Adipocyte (in vitro differentiated cells): ENCODE data around the gene USP10.
"Not testable (repeated sequence)": the region's sequence is repeated elsewhere in the genome, so short reads cannot be mapped to it uniquely, and the experiment has no call there.

Experiments used
- DNase-seq: peaks from one replicate; pipeline ENCODE4 v3.0.0-alpha.2; 2015; ENCODE audit warnings: low read depth
- H3K27me3 ChIP-seq: replicated peaks from 2 replicates; pipeline ENCODE4 v1.7.0; 2013; ENCODE audit warnings: mild to moderate bottlenecking, low read length, moderate library complexity; ENCODE audit not compliant: control insufficient read depth, insufficient read depth
- H3K36me3 ChIP-seq: 2 replicates; pipeline ENCODE4 v1.7.0; 2013; ENCODE audit warnings: low read length, mild to moderate bottlenecking, moderate library complexity; ENCODE audit not compliant: control insufficient read depth, insufficient read depth, severe bottlenecking
- H3K4me1 ChIP-seq: 2 replicates; pipeline ENCODE4 v1.7.0; 2013; ENCODE audit warnings: mild to moderate bottlenecking, low read length, moderate library complexity; ENCODE audit not compliant: control insufficient read depth, insufficient read depth
- H3K4me3 ChIP-seq: 2 replicates; pipeline ENCODE4 v1.7.0; 2013; ENCODE audit warnings: mild to moderate bottlenecking, low read length, moderate library complexity
- H3K9ac ChIP-seq: 2 replicates; pipeline ENCODE4 v1.7.0; 2013; ENCODE audit warnings: mild to moderate bottlenecking, low read length, moderate library complexity
- H3K9me3 ChIP-seq: 2 replicates; pipeline ENCODE4 v1.7.0; 2013; ENCODE audit warnings: mild to moderate bottlenecking, low read length, moderate library complexity; ENCODE audit not compliant: control insufficient read depth

The USP10 gene

GRCh38 chr16:84748247-84748646 lies 48.4 kb downstream of the USP10 start:
- H3K27me3 ChIP-seq, H3K9ac ChIP-seq, DNase-seq, H3K4me3 ChIP-seq, H3K9me3 ChIP-seq: not testable (repeated sequence)
- H3K4me1 ChIP-seq: peaks cover 21% of the 10 kb centered on the region
- H3K36me3 ChIP-seq: peaks cover 18% of the 10 kb centered on the region

DNA sequence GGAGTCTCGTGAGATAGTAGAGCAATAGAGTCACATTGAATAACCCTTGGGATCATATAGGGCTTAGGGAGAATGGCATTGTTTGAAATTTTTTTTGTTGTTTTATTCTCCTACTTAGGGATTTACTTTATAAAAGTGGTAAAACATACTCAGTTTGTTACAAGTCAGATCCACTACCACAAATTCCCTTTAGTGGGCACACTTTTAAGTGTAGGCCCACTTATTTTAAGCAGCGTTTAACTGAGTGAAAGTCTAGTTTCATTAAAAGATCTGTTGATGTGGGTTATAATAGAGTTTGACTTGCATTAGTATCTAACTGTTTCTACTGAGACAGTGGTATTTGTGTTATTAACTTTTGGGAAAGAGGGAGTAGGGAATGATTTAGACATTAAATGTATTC lies 49.3 kb downstream of the USP10 start:
- no peak overlapping the region for H3K4me3 ChIP-seq
- no peak for DNase-seq
- H3K9ac ChIP-seq: no peak overlapping the region
- no peaks in the 10 kb centered on the region for H3K27me3 ChIP-seq
- no peaks in the 10 kb centered on the region for H3K9me3 ChIP-seq
- peaks cover 18% of the 10 kb centered on the region for H3K36me3 ChIP-seq
- H3K4me1 ChIP-seq: peaks cover 29% of the 10 kb centered on the region

GRCh38 chr16:84749815-84750214 lies 50.0 kb downstream of the USP10 start:
- no peak for DNase-seq
- H3K36me3 ChIP-seq: peaks cover 15% of the 10 kb centered on the region
- H3K9ac ChIP-seq: no peak overlapping the region
- H3K9me3 ChIP-seq: no peaks in the 10 kb centered on the region
- H3K4me1 ChIP-seq: peaks cover 36% of the 10 kb centered on the region
- no peak overlapping the region for H3K4me3 ChIP-seq
- H3K27me3 ChIP-seq: no peaks in the 10 kb centered on the region

GRCh38 chr16:84750575-84750974 lies 50.8 kb downstream of the USP10 start:
- H3K9ac ChIP-seq: no peak overlapping the region
- H3K4me1 ChIP-seq: peaks cover 36% of the 10 kb centered on the region
- no peak for DNase-seq
- H3K9me3 ChIP-seq: no peaks in the 10 kb centered on the region
- no peak overlapping the region for H3K4me3 ChIP-seq
- no peaks in the 10 kb centered on the region for H3K27me3 ChIP-seq
- peaks cover 9% of the 10 kb centered on the region for H3K36me3 ChIP-seq

- Histone ChIP-seq H3K9me3 (no peaks in the 10 kb centered on the region), H3K36me3 (peaks cover 5% of the 10 kb centered on the region), H3K4me3 (no peak overlapping the region), H3K9ac (no peak overlapping the region), H3K27me3 (no peaks in the 10 kb centered on the region), H3K4me1 (peaks cover 36% of the 10 kb centered on the region)
- DNase-seq: no peak
Measured at GRCh38 chr16:84751241-84751640, 51.4 kb downstream of the USP10 start.

DNA sequence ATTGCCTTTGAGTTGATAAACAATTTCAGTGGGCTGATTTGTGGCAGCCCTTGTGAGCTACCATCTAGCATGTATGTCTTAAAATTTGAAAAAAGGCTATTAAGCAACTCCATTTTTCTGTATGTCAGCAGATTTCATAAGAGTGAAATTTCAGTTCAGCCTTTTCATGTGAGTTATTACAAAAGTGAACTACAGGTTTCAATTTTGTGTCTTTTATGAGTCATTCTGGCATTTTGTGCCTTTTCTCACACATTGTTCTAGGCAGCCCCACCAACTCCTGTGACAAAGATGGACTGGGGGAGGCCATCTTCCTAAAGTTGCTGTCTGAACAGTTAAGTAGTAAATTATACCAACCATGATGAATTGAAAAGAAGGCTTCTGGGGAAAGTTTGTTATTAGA lies 52.1 kb downstream of the USP10 start:
- no peak overlapping the region for H3K9ac ChIP-seq
- H3K4me3 ChIP-seq: no peak overlapping the region
- DNase-seq: peak; percentile 73
- peaks cover 3% of the 10 kb centered on the region for H3K36me3 ChIP-seq
- no peaks in the 10 kb centered on the region for H3K27me3 ChIP-seq
- H3K9me3 ChIP-seq: no peaks in the 10 kb centered on the region
- H3K4me1 ChIP-seq: peaks cover 36% of the 10 kb centered on the region

DNA sequence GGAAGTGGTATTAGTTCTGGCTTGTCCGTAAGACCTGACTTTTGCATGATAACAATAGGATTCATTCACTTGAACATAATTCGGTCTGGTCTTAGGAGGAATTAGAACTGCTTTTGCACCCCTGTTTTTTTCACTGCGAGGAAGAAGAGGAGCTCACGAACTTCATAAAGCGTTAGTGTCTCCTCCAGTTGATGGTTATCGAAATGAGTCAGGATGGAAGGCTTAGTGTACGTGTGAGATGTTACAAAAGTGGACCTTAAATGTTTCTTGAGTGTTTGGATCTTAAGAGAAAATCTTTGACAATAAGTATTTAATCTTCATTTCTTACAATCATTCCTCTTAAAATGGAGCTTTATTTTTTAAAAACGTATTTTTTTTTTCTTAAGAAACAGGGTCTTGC lies 52.8 kb downstream of the USP10 start:
- no peaks in the 10 kb centered on the region for H3K9me3 ChIP-seq
- H3K27me3 ChIP-seq: no peaks in the 10 kb centered on the region
- no peak overlapping the region for H3K9ac ChIP-seq
- no peak for DNase-seq
- H3K4me1 ChIP-seq: peaks cover 36% of the 10 kb centered on the region
- H3K36me3 ChIP-seq: no peaks in the 10 kb centered on the region
- no peak overlapping the region for H3K4me3 ChIP-seq

- no peak for DNase-seq
- no peaks in the 10 kb centered on the region for H3K9me3 ChIP-seq
- no peaks in the 10 kb centered on the region for H3K27me3 ChIP-seq
- H3K9ac ChIP-seq: peak overlapping the region; percentile 9
- H3K36me3 ChIP-seq: no peaks in the 10 kb centered on the region
- H3K4me1 ChIP-seq: peaks cover 36% of the 10 kb centered on the region
- no peak overlapping the region for H3K4me3 ChIP-seq
Measured at GRCh38 chr16:84753412-84754326, 53.9 kb downstream of the USP10 start.

DNA sequence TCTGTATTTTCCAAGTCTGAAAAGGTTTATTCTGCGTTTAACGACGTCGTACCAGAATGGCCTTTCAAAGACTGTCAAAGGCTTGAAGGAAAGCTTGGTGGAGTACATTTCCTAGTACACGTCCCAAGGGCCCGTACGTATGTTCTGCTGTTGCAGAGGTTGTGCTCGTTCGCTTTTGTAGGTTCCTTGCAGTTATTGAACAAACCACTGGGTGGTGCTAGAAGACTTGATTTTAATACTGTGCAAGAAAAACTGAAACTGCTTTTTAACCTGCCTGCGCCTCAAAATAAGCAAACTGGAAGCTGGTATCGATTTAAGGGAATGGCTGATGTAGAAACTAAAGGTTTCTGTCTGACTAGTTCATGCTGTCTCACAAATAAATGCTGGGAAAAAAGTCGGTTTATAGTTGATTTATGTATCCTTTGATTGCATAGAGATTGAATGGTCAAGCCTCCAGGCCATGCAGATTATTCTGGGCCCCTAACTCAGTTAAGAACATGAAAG lies 54.6 kb downstream of the USP10 start:
- Histone ChIP-seq H3K4me1 (peaks cover 36% of the 10 kb centered on the region), H3K27me3 (no peaks in the 10 kb centered on the region), H3K36me3 (peaks cover 4% of the 10 kb centered on the region), H3K9ac (peak overlapping the region; percentile 38), H3K4me3 (no peak overlapping the region), H3K9me3 (no peaks in the 10 kb centered on the region)
- peak; percentile 93 for DNase-seq

GRCh38 chr16:84754956-84755672 lies 55.3 kb downstream of the USP10 start:
- H3K9me3 ChIP-seq: no peaks in the 10 kb centered on the region
- H3K9ac ChIP-seq: peak overlapping the region; percentile 38
- DNase-seq: no peak
- H3K4me1 ChIP-seq: peaks cover 30% of the 10 kb centered on the region
- H3K36me3 ChIP-seq: peaks cover 9% of the 10 kb centered on the region
- H3K4me3 ChIP-seq: no peak overlapping the region
- H3K27me3 ChIP-seq: no peaks in the 10 kb centered on the region

GRCh38 chr16:84756830-84757229 lies 57.0 kb downstream of the USP10 start:
- H3K9ac ChIP-seq: no peak overlapping the region
- peaks cover 25% of the 10 kb centered on the region for H3K36me3 ChIP-seq
- no peak for DNase-seq
- no peak overlapping the region for H3K4me3 ChIP-seq
- peaks cover 22% of the 10 kb centered on the region for H3K4me1 ChIP-seq
- H3K27me3 ChIP-seq: no peaks in the 10 kb centered on the region
- H3K9me3 ChIP-seq: no peaks in the 10 kb centered on the region
